ENCODE data around the gene ERH.

The ERH gene

DNA sequence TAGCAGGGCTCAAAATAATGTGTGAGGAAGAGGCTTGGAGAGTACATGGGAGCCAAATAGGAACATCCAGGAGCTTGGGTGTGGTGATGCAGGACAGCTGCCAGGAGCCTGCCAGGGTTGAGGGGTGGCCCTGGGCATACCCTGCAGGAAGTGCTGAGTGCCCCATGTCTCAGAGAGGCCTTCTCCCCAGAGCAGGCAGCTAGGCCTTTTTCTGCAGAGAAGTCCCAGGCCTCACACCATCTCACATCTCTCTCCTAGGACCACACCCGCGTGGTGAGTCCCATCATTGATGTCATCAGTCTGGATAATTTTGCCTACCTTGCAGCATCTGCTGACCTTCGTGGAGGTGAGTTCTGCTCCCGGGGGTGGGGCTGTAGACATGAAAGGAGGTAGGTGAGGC is 66.9 kb downstream of the ERH start:
- no peak overlapping the region for H3K4me3 ChIP-seq (ENCODE audit: low read length)
- DNase-seq (ENCODE audit: low read depth) = no peak
- TF ChIP-seq, protein P1, sequence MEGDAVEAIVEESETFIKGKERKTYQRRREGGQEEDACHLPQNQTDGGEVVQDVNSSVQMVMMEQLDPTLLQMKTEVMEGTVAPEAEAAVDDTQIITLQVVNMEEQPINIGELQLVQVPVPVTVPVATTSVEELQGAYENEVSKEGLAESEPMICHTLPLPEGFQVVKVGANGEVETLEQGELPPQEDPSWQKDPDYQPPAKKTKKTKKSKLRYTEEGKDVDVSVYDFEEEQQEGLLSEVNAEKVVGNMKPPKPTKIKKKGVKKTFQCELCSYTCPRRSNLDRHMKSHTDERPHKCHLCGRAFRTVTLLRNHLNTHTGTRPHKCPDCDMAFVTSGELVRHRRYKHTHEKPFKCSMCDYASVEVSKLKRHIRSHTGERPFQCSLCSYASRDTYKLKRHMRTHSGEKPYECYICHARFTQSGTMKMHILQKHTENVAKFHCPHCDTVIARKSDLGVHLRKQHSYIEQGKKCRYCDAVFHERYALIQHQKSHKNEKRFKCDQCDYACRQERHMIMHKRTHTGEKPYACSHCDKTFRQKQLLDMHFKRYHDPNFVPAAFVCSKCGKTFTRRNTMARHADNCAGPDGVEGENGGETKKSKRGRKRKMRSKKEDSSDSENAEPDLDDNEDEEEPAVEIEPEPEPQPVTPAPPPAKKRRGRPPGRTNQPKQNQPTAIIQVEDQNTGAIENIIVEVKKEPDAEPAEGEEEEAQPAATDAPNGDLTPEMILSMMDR (conservative IDR thresholded peaks at IDR 0.05; ENCODE audit: low read length) = no peak

Measured in AG10803 (cell line).